ENCODE measurements around the gene PLXNA4. TPM values are rescaled to one million over a fixed set of nuclear protein-coding genes. Genes with fewer than 3 reads are reported as not detected.

The PLXNA4 gene
- total RNA-seq, 1 experiment from 2014 or later = not detected

DNA sequence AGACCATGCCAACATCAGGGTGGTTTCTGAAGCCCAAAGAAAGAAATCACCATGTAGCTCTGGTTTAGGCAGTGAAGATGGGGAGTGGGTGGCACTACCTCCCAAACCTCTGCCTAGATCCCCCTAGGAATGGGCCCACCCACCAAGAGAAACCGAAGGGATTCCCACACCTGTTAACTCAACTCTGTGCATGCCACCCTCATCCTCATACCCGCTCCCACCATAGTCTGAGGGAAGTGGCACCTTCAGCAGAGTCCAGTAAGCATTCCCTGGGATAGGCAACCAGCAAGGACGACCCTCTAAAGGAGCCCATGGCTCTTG is 1.7 kb upstream of the PLXNA4 start:
- TF ChIP-seq, protein P1, sequence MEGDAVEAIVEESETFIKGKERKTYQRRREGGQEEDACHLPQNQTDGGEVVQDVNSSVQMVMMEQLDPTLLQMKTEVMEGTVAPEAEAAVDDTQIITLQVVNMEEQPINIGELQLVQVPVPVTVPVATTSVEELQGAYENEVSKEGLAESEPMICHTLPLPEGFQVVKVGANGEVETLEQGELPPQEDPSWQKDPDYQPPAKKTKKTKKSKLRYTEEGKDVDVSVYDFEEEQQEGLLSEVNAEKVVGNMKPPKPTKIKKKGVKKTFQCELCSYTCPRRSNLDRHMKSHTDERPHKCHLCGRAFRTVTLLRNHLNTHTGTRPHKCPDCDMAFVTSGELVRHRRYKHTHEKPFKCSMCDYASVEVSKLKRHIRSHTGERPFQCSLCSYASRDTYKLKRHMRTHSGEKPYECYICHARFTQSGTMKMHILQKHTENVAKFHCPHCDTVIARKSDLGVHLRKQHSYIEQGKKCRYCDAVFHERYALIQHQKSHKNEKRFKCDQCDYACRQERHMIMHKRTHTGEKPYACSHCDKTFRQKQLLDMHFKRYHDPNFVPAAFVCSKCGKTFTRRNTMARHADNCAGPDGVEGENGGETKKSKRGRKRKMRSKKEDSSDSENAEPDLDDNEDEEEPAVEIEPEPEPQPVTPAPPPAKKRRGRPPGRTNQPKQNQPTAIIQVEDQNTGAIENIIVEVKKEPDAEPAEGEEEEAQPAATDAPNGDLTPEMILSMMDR (IDR thresholded peaks at IDR 0.05; ENCODE audit: unreplicated experiment) = no peak
- ChIA-PET POLR2A (interaction anchor here (0.6 kb wide), 1 partner anchor 19 kb away, joined by 3 read pairs; no protein-coding TSS in a partner anchor), CTCF (interaction anchor here (0.7 to 1.4 kb wide), 2 partner anchors 36 to 889 kb away, joined by 4 read pairs; no protein-coding TSS in a partner anchor)
- Mint-ChIP-seq H3K9me3 (ENCODE audit: unreplicated experiment) (no peaks in the 10 kb centered on the region), H3K4me1 (ENCODE audit: insufficient read depth, unreplicated experiment) (no peaks in the 10 kb centered on the region), H3K4me3 (ENCODE audit: unreplicated experiment) (no peak overlapping the region), H3K27ac (ENCODE audit: low read depth, unreplicated experiment) (no peak overlapping the region), H3K36me3 (ENCODE audit: insufficient read depth, unreplicated experiment) (no peaks in the 10 kb centered on the region), H3K27me3 (ENCODE audit: insufficient read depth, unreplicated experiment) (peaks cover 48% of the 10 kb centered on the region)
- DNase-seq (ENCODE audit: unreplicated experiment) = no peak
- intact Hi-C loops (cut with micrococcal nuclease) = no loop called here
- no TSS peak for BruUV-seq (replicated peaks)

- H3K4me1 Mint-ChIP-seq (ENCODE audit: insufficient read depth, unreplicated experiment) = no peaks in the 10 kb centered on the region
- H3K36me3 Mint-ChIP-seq (ENCODE audit: insufficient read depth, unreplicated experiment) = no peaks in the 10 kb centered on the region
- peaks cover 53% of the 10 kb centered on the region for H3K27me3 Mint-ChIP-seq (ENCODE audit: insufficient read depth, unreplicated experiment)
- intact Hi-C loops (cut with micrococcal nuclease) = no loop called here
- no peak overlapping the region for H3K4me3 Mint-ChIP-seq (ENCODE audit: unreplicated experiment)
- ChIA-PET CTCF (interaction anchor here (1.4 kb wide), 1 partner anchor 888 kb away, joined by 4 read pairs; no protein-coding TSS in a partner anchor), POLR2A (no interaction called here)
- H3K9me3 Mint-ChIP-seq (ENCODE audit: unreplicated experiment) = no peaks in the 10 kb centered on the region
- no peak overlapping the region for H3K27ac Mint-ChIP-seq (ENCODE audit: low read depth, unreplicated experiment)
- no peak for DNase-seq (ENCODE audit: unreplicated experiment)
- TF ChIP-seq, protein P1 (IDR thresholded peaks at IDR 0.05; ENCODE audit: unreplicated experiment) = no peak
- no TSS peak for BruUV-seq (replicated peaks)
These were observed 1.2 kb upstream of the PLXNA4 start for GRCh38 chr7:132577206-132578049.

DNA sequence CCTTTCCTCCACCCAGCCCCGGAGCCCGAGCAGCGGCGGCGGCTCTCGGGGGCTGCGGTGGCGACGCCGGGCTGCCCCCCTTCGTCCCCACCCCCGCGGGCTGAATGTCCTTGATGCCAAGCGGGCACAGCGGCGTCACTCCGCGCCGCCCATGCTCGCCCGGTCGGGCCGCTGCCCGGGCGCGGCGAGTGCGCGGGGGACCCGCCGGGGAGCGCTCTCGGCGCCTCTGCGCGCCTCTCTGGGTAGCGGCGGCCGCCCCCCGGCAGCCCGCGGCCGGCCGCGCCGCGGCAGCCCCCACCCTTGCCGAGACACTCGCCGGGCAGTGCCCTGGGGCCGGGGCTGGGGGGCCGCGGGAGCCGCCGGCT is 433 bp upstream of the PLXNA4 start:
- Mint-ChIP-seq H3K27ac (ENCODE audit: low read depth, unreplicated experiment) (no peak overlapping the region), H3K36me3 (ENCODE audit: insufficient read depth, unreplicated experiment) (no peaks in the 10 kb centered on the region), H3K27me3 (ENCODE audit: insufficient read depth, unreplicated experiment) (peaks cover 61% of the 10 kb centered on the region), H3K9me3 (ENCODE audit: unreplicated experiment) (no peaks in the 10 kb centered on the region), H3K4me1 (ENCODE audit: insufficient read depth, unreplicated experiment) (no peaks in the 10 kb centered on the region), H3K4me3 (ENCODE audit: unreplicated experiment) (no peak overlapping the region)
- ChIA-PET CTCF (no interaction called here), POLR2A (no interaction called here)
- no TSS peak for BruUV-seq (replicated peaks)
- TF ChIP-seq, protein P1 (IDR thresholded peaks at IDR 0.05; ENCODE audit: unreplicated experiment) = no peak
- intact Hi-C loops (cut with micrococcal nuclease) = no loop called here
- DNase-seq (ENCODE audit: unreplicated experiment) = no peak

DNA sequence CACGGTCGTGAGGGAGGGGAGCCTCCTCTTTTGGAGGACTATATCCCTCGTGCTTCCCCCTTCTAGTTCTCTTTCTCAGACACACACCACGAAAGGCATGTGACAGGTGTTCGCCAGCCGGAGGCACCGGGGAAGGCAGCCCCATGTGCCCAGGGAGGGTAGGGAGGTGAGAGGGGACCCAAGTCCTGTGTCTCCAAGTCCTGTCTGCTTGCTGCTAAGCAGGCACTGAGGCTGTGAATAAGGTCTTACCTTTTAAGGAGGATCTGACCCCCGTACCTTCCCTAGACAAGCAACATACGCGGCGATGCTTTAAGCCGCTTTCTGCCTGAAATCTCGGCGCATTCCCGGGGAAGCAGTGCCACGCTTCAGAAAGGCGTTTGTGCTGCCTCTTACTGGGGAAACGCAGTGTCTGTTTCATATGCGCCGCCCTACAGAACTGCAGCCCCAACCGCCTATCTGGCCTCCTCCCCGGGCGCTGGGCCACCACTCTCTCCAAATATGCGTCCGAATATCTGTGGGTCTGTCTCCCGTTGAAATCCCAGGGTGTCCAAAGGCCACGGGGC is 770 bp downstream of the PLXNA4 start:
- CTCF ChIA-PET = interaction anchor here (0.6 kb wide), 1 partner anchor 136 kb away, joined by 3 read pairs; no protein-coding TSS in a partner anchor
- DNase-seq (ENCODE audit: unreplicated experiment) = no peak
- H3K36me3 Mint-ChIP-seq (ENCODE audit: insufficient read depth, unreplicated experiment) = no peaks in the 10 kb centered on the region
- TF ChIP-seq, protein P1 (IDR thresholded peaks at IDR 0.05; ENCODE audit: unreplicated experiment) = no peak
- POLR2A ChIA-PET = no interaction called here
- H3K4me1 Mint-ChIP-seq (ENCODE audit: insufficient read depth, unreplicated experiment) = no peaks in the 10 kb centered on the region
- no peaks in the 10 kb centered on the region for H3K9me3 Mint-ChIP-seq (ENCODE audit: unreplicated experiment)
- intact Hi-C loops (cut with micrococcal nuclease) = no loop called here
- H3K27me3 Mint-ChIP-seq (ENCODE audit: insufficient read depth, unreplicated experiment) = peaks cover 71% of the 10 kb centered on the region
- no peak overlapping the region for H3K4me3 Mint-ChIP-seq (ENCODE audit: unreplicated experiment)
- BruUV-seq (replicated peaks) = no TSS peak
- no peak overlapping the region for H3K27ac Mint-ChIP-seq (ENCODE audit: low read depth, unreplicated experiment)
